GM21528 (cell line): ENCODE measurements around the gene ADGRF4.

Source experiments
- ATAC-seq: cut with Tn5 transposase; IDR thresholded peaks from one replicate; pipeline ENCODE4 v1.9.1; 2021; ENCODE audit warnings: mild to moderate bottlenecking, moderate library complexity; ENCODE audit not compliant: unreplicated experiment, low FRiP score

ADGRF4 gene

DNA sequence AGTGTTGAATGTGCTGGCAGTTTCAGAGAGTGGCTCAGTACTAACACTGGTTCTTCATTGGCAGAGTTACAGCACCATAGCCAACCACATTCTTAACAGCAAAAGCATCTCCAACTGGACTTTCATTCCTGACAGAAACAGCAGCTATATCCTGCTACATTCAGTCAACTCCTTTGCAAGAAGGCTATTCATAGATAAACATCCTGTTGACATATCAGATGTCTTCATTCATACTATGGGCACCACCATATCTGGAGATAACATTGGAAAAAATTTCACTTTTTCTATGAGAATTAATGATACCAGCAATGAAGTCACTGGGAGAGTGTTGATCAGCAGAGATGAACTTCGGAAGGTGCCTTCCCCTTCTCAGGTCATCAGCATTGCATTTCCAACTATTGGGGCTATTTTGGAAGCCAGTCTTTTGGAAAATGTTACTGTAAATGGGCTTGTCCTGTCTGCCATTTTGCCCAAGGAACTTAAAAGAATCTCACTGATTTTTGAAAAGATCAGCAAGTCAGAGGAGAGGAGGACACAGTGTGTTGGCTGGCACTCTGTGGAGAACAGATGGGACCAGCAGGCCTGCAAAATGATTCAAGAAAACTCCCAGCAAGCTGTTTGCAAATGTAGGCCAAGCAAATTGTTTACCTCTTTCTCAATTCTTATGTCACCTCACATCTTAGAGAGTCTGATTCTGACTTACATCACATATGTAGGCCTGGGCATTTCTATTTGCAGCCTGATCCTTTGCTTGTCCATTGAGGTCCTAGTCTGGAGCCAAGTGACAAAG, 17.0 kb upstream of the ADGRF4 start:
- ATAC-seq, result no peak

DNA sequence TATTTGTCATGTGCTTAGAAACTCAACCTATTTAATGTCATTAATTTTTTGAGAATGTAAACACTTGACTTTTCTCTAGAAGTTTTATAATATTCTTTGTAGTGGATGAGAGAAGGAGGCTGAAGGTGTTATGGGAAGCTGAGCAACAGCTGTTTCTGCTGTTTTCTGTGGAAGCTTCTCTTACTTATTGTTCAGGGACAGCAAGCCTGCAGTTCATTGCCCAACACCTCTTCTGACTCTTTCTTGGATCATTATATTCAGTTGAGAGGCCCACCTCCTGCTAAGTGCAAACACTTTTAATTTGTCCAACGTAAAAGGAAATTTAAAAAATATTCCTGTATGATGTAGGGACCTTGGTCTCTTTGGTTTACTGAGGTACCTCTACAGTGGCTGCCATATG, 12.0 kb upstream of the ADGRF4 start:
- ATAC-seq, result no peak

DNA sequence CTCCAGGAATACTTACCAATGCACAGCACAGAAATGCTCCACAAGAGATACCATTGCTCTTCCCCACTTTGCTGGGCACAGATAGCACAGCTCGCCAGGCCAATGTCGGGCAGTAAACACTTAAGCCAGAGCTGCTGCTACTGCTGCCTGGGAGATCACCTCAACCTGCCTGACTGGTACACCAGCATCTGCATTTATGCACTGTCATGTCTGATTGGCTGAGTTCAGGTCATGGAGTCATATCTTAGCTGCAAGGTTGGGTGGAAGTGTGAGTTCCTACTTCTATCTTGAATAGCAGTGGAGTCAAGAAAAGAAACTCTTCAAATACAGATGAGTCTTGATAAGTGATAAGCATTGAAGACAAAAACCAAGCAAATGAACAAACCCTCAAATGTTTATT, 10.9 kb upstream of the ADGRF4 start:
- ATAC-seq, result no peak

DNA sequence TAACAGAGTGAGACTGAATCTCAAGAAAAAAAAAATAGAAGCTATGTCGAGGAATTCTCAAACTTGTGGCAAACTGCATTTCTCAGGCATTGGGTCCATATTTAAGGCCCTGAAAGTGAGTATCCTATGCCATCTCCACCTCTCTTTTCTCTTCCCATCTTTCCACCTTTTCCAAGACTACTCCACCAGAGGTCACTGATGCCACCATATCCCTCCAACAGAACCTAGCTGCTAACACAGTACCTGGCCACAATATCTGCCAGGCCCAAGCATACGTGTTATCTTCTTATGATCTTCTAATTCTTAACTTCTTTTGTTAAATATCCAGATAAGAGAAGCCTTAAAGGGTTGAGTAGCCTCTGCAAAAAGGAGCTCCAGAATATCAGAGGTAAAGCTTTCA, 8.2 kb upstream of the ADGRF4 start:
- ATAC-seq, result no peak

DNA sequence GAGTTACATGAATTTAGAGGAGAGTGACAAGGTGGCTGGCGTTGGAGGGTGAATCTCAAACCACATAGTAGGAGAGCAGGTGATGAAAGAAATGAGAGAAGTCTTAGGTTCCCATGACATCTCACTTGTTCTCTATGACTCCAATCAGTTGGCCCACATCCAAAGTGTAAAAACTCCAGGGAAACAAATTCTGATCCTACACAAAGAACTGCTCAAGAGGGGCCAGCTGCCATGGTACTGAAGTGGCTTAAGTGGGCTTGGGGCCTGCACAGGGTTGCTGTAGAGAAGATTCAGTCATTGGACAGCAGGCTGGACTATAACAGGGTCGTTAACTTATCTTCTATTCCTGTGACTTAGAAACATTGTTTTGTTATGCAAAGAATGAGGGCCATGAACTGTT, 7.6 kb upstream of the ADGRF4 start:
- ATAC-seq, result no peak

DNA sequence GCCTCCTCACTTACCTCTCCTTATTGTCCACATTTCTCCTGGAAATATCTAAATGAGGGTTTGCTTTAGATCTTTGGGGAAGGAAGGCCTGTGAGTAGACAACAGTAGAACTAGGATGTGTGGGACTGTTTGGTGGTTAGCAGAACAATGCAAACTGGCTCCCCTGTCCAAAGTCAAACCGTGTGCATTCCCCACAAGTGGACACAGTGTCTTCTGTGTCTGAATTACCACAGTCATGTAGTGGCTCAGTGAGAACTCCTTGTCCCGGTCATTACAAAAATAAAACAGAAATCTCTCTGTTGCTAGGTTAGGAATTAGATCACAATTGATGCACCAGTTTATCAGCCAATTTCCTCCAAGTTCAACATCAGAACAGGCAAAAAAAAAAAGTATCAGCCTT, 455 bp upstream of the ADGRF4 start:
- no peak for ATAC-seq

DNA sequence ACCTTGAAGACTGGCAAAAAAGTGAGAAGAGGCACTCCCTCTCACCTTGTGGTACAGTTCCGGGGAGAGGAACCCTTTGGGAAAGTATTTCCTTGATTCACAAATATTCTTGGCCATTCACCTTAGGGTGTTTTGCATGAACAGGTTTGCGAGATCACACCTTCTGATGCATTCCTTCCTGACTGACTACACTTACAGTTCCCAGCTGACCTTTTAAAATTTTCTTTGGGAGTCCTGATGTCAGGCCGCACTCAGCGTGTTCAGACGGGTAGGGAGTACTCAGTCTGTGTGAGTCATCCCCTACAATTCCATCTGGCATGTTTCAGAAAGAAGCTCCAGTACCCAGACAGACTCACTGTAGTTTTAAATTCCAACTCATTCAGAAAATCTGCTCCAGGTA, 1.7 kb downstream of the ADGRF4 start:
- no peak for ATAC-seq

DNA sequence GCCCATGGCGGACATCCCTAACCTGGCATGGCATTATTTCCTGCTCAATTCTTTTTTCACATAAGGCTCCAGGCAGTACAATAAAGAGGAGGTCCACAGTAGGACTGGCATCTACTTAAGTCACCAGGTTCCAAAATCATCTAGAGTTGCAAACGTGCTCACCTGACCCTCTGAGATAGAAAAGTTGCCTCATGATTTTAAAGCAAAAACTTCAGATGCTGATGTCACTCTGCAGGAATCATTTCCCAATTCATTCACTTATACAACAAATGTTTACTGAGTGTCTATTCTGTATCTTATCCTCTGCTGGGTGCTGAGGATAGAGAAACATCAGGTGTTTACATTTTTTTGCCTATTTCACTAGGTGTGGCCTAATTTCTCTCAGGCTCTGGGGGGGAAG, 2.2 kb downstream of the ADGRF4 start:
- no peak for ATAC-seq

DNA sequence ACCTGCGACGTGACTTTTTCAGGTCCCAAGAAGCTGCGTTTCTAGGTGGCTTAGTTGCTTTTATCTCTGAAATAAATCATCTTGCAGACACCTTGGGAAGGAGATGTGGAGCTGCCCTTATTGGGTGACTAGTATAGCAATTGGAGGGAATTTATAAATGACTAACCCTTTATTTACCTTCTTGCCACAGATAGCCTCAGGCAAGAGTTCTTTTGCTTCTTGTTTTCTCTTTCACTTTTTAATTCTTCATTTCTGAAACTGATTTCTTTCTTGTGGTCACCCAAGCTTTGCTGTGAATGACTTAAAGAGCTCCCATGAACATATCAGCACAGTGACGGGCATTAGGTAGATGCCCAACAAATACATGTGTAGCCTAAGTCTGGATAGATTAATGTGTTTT, 3.0 kb downstream of the ADGRF4 start:
- ATAC-seq, result peak; percentile 92

DNA sequence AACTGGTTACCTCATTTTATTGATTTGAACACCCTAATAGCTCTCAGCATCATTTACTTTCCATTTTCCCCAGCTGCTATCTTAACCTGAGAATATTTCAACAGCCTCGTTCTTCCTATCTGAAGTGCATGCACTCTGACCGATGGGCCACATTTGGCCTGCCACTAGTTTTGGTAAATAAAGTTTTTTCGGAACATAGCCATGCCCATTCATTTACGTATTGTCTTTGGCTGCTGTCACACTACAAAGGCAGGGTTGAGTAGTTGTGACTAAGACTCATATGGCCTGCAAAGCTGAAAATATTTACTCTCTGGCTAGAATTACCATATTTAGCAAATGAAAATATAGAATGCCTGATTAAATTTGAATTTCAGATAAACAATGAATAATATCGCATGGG, 10.8 kb downstream of the ADGRF4 start:
- ATAC-seq, result no peak

DNA sequence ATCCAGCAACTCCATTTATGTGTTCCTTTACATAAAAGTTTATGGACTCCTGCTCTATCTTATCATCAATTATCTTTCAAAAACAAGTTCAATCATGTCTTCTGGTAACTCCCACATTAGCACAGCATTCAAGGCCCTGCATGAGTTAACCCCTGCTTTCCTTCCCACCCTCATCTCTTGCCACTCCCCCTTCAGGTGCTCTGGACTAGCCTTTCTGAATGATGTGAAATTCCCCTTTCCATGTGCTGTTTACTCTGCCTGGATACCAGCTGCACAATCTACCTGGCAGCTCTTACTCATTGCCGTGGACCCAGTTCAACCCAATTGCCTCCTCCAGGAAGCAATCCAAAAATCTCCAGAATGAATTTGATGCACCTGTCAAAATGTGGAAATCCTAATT, 11.9 kb downstream of the ADGRF4 start:
- ATAC-seq, result no peak

DNA sequence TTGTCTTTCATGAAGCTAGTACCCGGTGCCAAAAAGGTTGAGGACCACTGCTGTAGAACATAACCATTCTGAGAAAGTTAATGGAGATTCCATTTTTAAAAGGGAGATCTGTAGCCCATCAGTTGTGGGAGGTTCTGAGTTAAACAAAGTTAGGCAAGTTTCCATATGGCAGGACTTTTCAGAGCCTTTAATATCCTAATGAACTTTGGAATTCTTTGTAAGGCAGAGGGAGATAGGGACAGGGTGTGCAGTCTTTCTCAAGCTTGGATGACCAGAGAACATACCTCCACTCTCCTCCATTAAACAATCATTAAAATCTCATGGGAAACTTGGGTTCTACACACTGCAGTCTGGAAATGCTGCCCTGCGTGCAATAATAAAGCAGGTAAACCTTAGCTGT, 14.8 kb downstream of the ADGRF4 start:
- no peak for ATAC-seq

DNA sequence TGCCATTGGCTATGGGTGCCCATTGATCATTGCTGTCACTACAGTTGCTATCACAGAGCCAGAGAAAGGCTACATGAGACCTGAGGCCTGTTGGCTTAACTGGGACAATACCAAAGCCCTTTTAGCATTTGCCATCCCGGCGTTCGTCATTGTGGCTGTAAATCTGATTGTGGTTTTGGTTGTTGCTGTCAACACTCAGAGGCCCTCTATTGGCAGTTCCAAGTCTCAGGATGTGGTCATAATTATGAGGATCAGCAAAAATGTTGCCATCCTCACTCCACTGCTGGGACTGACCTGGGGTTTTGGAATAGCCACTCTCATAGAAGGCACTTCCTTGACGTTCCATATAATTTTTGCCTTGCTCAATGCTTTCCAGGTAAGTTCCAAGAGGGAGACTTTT, 16.4 kb downstream of the ADGRF4 start:
- ATAC-seq, result no peak

DNA sequence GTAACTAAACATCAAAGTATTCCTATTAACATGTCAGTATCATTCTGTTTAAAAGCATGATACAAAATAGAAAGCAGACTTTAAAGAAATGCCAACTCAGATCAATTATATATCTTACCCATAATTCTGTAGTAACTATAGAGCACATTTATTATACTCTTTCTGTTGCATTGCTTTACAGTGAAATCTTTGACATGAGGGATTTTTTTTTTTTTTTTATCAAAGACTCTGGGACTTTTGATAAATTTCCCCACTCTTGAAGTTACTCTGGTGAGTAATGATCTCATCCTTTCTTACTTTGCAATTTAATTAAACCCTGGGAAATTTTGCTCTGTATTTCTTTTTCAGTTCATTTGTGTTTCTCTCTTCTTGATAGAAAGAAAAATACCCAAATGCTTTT, 17.4 kb downstream of the ADGRF4 start:
- ATAC-seq, result no peak

DNA sequence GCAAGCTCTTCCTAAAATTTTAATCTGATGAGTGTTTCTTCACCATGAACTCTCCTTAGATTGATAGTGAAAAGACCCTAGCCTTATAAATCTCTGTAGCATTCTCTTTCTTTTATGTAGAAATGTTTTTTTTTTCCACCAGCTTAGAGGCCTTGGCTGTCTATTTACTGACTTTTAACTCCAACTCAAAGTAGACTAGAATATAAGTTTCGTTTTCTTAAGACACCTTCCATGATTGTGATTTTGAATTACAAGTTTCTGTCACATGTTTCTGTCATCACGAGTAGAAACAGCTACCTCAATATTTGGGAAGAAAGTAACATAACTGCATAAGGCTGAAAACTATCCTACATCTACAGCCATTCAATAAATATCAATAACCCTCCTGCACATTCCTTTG, 17.8 kb downstream of the ADGRF4 start:
- ATAC-seq, result no peak

DNA sequence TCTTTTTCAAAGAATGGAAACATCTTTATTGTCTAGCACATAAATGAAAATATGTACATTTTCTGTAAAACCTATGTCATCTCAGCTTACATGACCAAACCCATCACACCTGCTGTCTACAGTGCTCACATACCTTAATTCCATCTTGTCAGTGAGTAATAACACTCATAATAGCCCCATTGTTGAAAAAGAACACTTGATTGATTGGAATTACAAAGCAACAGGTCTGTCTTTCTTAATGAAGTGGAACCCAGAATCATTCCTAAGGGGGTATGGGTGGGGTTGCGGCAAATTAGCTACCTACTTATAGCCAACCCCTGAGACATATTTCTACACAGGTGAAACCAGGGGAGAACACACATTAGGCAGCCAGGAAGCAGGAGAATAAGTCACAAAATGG, 20.2 kb downstream of the ADGRF4 start:
- no peak for ATAC-seq

DNA sequence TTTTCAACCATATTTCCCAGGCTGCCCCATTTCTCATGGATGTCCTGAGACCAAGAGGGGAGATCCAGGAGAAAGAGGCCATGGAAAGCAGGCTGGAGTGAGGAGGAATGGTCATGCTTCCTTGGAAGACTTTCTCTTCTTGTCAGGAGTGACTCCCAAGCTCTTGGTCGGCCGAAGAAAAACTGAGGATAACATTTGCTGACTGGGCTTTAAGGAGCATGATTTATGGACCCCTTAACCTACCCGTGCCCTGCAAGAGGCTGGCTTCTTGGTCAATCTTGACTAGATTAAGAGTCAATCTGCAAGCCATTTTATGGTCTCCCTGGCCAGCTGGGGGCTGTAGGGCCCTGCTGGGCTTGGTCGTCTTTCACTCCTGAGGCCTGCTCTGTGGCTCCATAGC, 22.8 kb downstream of the ADGRF4 start:
- no peak for ATAC-seq

DNA sequence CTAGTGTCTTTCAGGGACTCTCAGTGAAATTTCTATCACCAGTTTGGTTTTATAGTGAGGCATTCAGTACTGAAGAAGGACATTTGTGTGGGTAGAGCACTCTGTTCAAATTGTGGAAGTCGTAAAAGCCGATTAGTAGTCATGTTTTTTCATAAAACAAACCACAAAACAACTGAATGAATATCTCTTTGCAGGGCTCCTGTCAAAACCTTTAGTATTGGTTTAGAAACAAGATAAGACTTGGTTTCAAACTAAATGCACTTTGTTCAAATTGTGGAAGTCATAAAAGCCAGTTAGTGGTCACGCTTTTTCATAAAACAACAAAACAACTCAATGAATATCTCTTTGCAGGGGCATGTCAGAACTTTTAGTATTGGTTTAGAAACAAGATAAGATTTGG, 23.8 kb downstream of the ADGRF4 start:
- ATAC-seq, result peak; percentile 80

DNA sequence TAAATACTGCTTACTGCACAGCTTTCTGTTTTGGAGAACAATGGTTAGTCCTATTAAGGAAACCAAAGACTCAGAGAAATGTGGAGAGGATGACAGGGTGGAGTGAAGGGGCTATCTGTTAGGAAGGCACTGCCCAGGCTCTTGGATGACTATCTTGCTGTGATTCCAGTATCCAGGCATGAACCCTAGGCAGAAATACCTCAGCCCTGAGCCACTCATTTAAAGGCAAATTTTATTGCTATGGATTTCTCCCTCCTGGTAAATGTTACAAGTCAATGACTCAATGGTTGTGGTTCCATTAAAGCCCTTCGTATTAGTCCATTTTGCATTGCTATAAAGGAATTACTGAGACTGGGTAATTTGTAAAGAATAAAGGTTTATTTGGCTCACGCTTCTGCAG, 25.9 kb downstream of the ADGRF4 start:
- no peak for ATAC-seq

DNA sequence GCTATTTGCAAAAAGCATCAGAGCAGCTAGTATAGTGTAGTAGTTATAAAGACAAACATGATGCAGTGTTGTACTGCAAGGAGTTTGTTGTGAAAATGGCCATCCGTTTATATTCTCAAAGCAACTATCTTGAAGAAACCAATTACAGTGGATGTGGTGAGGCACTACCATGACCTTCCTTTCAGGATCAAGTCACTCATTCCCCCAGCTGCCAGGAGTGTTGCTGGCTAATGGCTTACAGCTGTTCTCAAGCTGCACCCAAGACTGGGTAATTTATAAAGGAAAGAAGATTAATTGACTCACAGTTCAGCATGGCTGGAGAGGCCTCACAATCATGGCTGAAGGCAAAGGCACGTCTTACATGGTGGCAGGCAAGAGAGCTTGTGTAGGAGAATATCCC, 29.0 kb downstream of the ADGRF4 start:
- ATAC-seq, result no peak

DNA sequence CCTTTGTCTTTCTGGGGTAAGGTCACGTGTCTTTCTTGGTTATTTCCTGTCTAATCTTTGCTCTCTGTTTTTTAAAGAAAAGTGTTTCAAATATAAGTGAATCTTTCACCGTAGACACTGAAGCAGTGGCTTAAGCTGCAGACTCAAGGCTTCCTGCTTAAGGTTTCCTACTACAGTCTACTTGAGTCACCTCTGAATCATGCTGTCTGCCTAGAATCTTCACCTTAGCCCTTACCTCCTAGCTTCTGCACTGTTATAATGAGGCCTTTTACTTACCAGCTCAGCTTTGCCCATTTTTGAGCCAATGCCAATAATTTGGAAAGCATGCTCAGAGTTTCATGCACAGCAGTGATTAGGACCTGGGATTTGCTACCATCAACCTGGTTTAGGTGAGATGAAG, 30.6 kb downstream of the ADGRF4 start:
- no peak for ATAC-seq

DNA sequence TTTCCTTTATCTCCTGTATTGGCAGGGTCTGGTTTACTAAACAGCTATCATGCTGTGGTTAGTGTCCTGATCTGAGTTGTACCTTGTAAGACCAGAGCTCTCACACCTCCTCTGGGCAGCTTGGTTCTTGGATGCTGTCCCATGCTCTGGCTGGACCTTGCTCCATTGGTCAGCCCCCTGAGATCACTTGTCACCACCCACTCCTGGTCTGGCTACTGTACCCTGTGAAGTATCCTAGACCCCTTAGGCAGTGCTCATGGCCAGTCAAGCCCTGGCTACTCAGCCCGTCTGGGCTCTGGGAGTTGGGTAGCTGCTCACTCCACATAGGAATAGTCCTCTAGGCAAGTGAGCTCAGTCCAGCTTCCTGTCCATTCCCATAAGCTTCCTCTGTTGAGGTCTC, 31.1 kb downstream of the ADGRF4 start:
- ATAC-seq, result no peak
